Smooth muscle cell (in vitro differentiated cells): ENCODE measurements around the gene DOK3. TPM values are rescaled to one million over a fixed set of nuclear protein-coding genes. Genes with fewer than 3 reads are reported as not detected.

ENCODE experiments used
- DNase-seq: peaks from one replicate; lab custom pipeline; 2025; ENCODE audit not compliant: unreplicated experiment; lab: John Stamatoyannopoulos, UW
- H2AFZ ChIP-seq: fragments of 200-600 bp; sonication (generic); 2 replicates; pipeline ENCODE4 v1.6.0; 2016; ENCODE audit warnings: antibody characterized with exemption, low read depth, mild to moderate bottlenecking
- H3F3A ChIP-seq: fragments of 200-600 bp; sonication (generic); 2 replicates; pipeline ENCODE4 v1.6.0; 2017; ENCODE audit warnings: antibody characterized with exemption, low read depth
- H3K27ac ChIP-seq: fragments of 200-600 bp; sonication (generic); 2 replicates; pipeline ENCODE4 v1.5.1; 2016; ENCODE audit warnings: low read depth, mild to moderate bottlenecking
- H3K27me3 ChIP-seq: fragments of 200-600 bp; sonication (generic); 2 replicates; pipeline ENCODE4 v1.6.1; 2016; ENCODE audit warnings: low read depth, mild to moderate bottlenecking
- H3K36me3 ChIP-seq: fragments of 200-600 bp; sonication (generic); 2 replicates; pipeline ENCODE4 v1.5.1; 2016; ENCODE audit warnings: low read depth
- H3K4me1 ChIP-seq: fragments of 200-600 bp; sonication (generic); 2 replicates; pipeline ENCODE4 v1.5.1; 2016; ENCODE audit warnings: low read depth
- H3K4me2 ChIP-seq: fragments of 200-600 bp; sonication (generic); 2 replicates; pipeline ENCODE4 v1.6.0; 2016; ENCODE audit warnings: mild to moderate bottlenecking
- H3K4me3 ChIP-seq: fragments of 200-600 bp; sonication (generic); 2 replicates; pipeline ENCODE4 v1.5.1; 2016; ENCODE audit warnings: mild to moderate bottlenecking
- H3K79me2 ChIP-seq: fragments of 200-600 bp; sonication (generic); 2 replicates; pipeline ENCODE4 v1.6.0; 2016; ENCODE audit warnings: low read depth, mild to moderate bottlenecking
- H3K9ac ChIP-seq: fragments of 200-600 bp; sonication (generic); 2 replicates; pipeline ENCODE4 v1.6.0; 2016; ENCODE audit warnings: low read depth
- H3K9me3 ChIP-seq: fragments of 200-600 bp; sonication (generic); replicated peaks from 2 replicates; pipeline ENCODE4 v1.5.1; 2016; ENCODE audit warnings: low read depth
- H4K20me1 ChIP-seq: fragments of 200-600 bp; sonication (generic); 2 replicates; pipeline ENCODE4 v1.6.0; 2016; ENCODE audit warnings: low read depth
- WGBS: methylation state at CpG from one replicate; pipeline ENCODE4 v1.1.7; 2016; ENCODE audit warnings: low lambda C conversion rate; 5-methylcytosine and 5-hydroxymethylcytosine counted together
- polyA plus RNA-seq: library from polyadenylated mRNA; unstranded; fragments of >200 nt; fragmentation: Nextera tagmentation; extraction: Ambion mirVana; gene quantifications from 2 replicates; pipeline ENCODE4 v1.2.1, GENCODE V29; 2016
- total RNA-seq: library from RNA; depleted of rRNA; stranded (reverse); fragments of >200 nt; gene quantifications from 2 replicates; pipeline ENCODE4 v1.2.3, GENCODE V29; 2014
- TF ChIP-seq, protein P1 (sequence below): fragments of 200-600 bp; sonication (generic); IDR thresholded peaks from 2 replicates; pipeline ENCODE4 v1.5.1; 2017; ENCODE audit warnings: borderline replicate concordance, mild to moderate bottlenecking, antibody characterized with exemption; ENCODE audit not compliant: insufficient read depth, poor library complexity, severe bottlenecking

Gene DOK3
- total and polyA plus RNA-seq, 2 experiments from 2014 or later: 0.58 to 1.4 TPM

DNA sequence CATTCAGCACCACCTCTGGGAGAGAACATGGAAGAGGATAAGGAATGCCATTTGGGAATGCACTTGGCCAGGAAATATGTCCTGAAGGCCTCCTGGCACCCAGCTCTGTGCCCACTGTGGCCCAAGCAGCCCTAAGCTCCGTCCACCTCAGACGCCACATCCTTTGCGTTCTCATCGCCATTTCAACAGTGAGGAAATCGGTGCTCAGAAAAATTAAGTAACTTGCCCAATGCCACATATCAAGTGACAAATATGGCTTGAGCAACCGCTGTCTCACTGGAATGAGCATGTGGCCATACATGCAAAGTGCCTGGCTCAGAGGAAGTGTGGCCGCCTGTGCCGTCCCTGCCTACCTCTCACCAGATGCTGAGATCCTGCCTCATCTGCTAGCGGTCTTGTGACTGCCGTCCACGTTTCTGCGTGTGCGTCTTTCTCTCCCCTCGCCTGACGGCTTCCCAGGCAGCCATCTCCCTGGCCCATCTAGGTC, 984 bp upstream of the DOK3 start:
- Histone ChIP-seq H3K9ac (no peak overlapping the region), H3K4me3 (no peak overlapping the region), H4K20me1 (no peaks in the 10 kb centered on the region), H3K79me2 (peaks cover 10% of the 10 kb centered on the region), H3K36me3 (no peaks in the 10 kb centered on the region), H3K27me3 (no peaks in the 10 kb centered on the region), H3F3A (no peaks in the 10 kb centered on the region), H3K4me2 (no peak overlapping the region), H3K9me3 (no peaks in the 10 kb centered on the region), H3K27ac (no peak overlapping the region), H2AFZ (no peak overlapping the region), H3K4me1 (peaks cover 1% of the 10 kb centered on the region)
- no peak for DNase-seq
- 95% methylated on average over 15 of the region's 15 CpGs for WGBS
- TF ChIP-seq, protein P1, sequence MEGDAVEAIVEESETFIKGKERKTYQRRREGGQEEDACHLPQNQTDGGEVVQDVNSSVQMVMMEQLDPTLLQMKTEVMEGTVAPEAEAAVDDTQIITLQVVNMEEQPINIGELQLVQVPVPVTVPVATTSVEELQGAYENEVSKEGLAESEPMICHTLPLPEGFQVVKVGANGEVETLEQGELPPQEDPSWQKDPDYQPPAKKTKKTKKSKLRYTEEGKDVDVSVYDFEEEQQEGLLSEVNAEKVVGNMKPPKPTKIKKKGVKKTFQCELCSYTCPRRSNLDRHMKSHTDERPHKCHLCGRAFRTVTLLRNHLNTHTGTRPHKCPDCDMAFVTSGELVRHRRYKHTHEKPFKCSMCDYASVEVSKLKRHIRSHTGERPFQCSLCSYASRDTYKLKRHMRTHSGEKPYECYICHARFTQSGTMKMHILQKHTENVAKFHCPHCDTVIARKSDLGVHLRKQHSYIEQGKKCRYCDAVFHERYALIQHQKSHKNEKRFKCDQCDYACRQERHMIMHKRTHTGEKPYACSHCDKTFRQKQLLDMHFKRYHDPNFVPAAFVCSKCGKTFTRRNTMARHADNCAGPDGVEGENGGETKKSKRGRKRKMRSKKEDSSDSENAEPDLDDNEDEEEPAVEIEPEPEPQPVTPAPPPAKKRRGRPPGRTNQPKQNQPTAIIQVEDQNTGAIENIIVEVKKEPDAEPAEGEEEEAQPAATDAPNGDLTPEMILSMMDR: no peak

DNA sequence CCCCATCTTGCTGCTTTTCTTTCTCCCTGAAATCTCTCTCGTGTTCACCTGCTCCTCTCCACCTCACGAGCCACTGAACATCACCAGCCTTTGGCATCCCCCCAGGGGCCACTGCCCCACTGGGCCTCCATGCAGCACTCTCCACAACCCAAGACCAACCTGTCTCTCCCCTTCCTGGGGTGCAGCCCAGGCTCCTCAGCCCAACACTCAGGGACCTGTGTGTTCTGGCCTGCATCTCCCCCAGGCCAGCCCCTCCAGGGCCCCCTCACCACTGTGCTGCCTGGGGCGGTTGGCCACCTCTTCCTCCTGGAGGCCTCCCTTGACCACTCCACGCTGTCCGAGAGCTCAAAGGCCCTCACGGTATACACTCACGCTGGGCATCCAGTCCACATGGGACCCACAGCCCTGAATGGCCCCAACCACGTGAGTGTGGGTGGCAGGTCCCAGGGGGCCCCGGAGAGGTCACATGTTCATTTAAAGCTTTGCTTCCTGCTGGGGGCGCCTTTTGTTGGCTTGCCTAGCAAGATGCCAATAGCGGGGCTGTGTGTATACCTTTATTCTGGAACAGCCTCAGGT, 453 bp upstream of the DOK3 start:
- H3F3A ChIP-seq: no peaks in the 10 kb centered on the region
- H3K9ac ChIP-seq: no peak overlapping the region
- H3K4me2 ChIP-seq: no peak overlapping the region
- H3K4me3 ChIP-seq: no peak overlapping the region
- H3K79me2 ChIP-seq: peaks cover 5% of the 10 kb centered on the region
- no peaks in the 10 kb centered on the region for H3K4me1 ChIP-seq
- TF ChIP-seq, protein P1: no peak
- H3K36me3 ChIP-seq: no peaks in the 10 kb centered on the region
- WGBS: 88% methylated on average over 11 of the region's 11 CpGs
- H3K27me3 ChIP-seq: no peaks in the 10 kb centered on the region
- no peak overlapping the region for H2AFZ ChIP-seq
- DNase-seq: no peak
- H3K27ac ChIP-seq: no peak overlapping the region
- H4K20me1 ChIP-seq: no peaks in the 10 kb centered on the region
- no peaks in the 10 kb centered on the region for H3K9me3 ChIP-seq

DNA sequence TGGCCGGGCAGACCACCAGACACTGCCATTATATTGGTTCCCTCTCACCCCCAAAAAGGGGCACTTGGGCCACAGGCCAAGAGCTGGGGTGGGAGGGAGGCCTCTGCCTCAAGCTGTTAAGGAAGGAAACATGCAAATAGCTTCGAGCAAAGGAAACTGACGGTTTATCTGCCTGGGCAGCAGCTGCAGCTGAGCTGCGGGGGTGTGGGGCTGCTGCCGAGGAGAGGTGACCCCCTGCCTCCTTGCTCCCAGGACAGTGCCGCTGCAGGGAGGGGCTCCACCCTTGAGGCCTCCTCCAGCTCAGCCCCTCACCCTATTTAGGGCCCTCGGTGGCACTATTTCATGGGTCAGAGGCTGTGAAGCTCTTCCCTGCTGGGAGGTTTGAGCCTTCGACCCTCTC, 789 bp downstream of the DOK3 start:
- Histone ChIP-seq H3K27me3 (no peaks in the 10 kb centered on the region), H2AFZ (no peak overlapping the region), H3K27ac (no peak overlapping the region), H3K79me2 (no peaks in the 10 kb centered on the region), H4K20me1 (no peaks in the 10 kb centered on the region), H3K36me3 (no peaks in the 10 kb centered on the region), H3K9ac (no peak overlapping the region), H3F3A (no peaks in the 10 kb centered on the region), H3K4me3 (no peak overlapping the region), H3K9me3 (no peaks in the 10 kb centered on the region), H3K4me2 (no peak overlapping the region), H3K4me1 (no peaks in the 10 kb centered on the region)
- TF ChIP-seq, protein P1: no peak
- WGBS: 93% methylated on average over 8 of the region's 8 CpGs
- no peak for DNase-seq

DNA sequence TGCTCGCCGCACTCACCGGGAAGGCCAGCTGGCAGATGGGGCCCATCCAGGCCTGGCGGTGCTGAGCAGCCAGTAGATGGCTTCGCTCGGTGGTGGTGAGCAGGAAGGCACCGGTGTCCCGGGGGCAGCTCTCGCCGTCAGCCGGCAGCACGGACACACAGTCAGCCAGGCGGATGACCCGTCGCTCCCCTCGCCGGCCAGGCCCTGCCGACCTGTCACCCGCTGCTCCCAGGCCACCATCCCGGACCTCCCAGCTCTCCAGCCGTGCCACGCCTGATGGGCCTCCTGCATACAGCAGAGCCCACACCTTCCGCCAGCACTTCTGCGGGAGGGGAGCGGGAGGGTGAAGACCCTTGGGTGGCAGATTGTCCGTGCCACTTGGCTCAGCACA, 1.4 kb downstream of the DOK3 start:
- Histone ChIP-seq H3K9me3 (no peaks in the 10 kb centered on the region), H4K20me1 (no peaks in the 10 kb centered on the region), H3K27ac (no peak overlapping the region), H3F3A (no peaks in the 10 kb centered on the region), H3K4me2 (no peak overlapping the region), H3K4me1 (no peaks in the 10 kb centered on the region), H3K9ac (no peak overlapping the region), H2AFZ (no peak overlapping the region), H3K79me2 (no peaks in the 10 kb centered on the region), H3K36me3 (no peaks in the 10 kb centered on the region), H3K4me3 (no peak overlapping the region), H3K27me3 (no peaks in the 10 kb centered on the region)
- 97% methylated on average over 13 of the region's 26 CpGs for WGBS
- TF ChIP-seq, protein P1: no peak
- DNase-seq: no peak
